Measurements from ENCODE around the gene RPL36.
"Not testable (repeated sequence)": the region's sequence is repeated elsewhere in the genome, so short reads cannot be mapped to it uniquely, and the experiment has no call there.

Gene RPL36

GRCh38 chr19:5706876-5707573 is 16.9 kb downstream of the RPL36 start:
- no peak for DNase-seq (ENCODE audit: low read depth)

DNA sequence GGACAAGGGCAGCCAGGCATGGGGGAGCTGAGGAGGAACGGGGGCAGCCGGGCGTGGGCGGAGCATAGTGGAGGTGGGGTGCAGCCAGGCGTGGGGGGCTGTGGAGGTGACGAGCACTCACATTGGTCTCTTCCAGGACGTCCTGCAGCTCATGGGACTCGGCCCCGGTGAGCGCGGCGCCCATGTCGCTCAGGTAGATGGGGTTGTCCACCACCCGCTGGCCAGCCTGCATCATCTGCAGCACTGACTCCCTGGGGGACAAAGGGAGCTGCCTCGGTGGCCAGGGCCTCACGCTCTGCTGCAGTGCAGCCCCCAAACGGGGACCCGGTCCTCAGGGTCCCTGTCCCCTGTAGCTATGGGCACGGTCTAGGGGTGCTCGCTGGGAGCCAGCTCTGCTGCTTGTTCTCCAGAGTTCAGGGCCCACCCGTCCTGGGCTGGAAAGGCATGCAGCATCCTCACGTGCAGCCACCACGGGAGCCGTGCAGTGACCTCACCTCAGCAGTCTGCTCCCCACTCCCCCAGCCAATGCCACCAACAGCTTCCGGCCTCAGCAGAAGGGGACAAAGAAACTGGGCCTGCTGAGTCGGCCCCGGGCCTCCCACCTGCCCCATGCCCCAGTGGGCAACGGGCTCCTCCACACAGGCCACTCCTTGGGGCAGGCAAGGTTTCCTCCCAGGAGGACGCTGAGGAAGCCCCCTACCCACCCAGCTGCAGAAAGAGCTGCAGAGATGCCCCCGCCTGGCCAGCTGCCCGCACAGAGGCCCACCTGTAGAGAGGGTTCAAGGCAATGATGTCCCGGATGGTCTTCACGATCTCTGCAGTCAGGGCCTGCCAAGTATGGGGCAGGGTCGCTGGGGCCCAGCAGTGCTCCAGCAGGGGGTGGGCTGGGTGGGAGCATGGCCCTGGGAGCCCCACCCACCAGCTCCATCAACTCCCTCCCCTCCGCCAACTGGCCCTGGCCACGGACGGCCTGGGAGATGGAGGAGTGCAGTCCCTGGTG is 17.8 kb downstream of the RPL36 start:
- no peak for DNase-seq (ENCODE audit: low read depth)

DNA sequence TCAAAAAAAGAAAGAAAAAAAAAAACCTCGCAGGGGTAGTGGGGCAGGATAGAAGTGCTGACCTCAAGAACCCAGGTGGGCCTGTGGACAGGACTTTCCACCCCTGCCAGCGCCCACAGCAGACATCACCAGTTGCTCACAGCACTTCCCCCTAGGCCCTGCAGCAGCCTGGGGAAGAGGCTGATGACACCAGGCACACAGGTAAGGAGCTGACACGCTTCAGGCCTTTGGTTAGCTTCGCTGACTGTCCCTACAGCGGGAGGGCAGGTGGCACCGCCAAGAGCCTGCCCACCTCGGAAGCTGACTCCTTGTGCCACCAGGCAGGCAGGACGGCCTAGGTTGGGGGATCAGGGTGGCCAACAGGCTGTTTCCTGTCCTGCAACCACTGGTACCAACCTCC is 20.9 kb downstream of the RPL36 start:
- no peak for DNase-seq (ENCODE audit: low read depth)

GRCh38 chr19:5711713-5712161 is 21.6 kb downstream of the RPL36 start:
- no peak for DNase-seq (ENCODE audit: low read depth)

DNA sequence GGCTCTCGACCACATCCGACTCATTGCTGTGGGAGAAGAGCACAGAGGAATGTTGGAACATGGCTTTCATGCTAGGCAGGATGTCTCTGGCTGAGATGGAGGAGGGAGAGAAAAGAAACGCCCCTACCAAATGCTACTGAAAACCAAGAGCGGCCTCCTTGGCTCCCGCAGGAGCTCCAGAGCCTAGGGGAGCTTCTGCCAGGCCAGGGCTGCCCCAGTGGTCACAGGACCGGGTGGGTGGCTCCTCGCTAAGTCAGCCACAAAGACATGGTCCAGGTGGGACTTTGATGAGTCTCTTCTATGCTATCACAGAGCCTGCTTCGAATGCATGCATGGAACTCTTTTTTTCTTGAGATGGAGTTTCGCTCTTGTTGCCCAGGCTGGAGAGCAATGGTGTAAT is 23.1 kb downstream of the RPL36 start:
- DNase-seq (ENCODE audit: low read depth) = no peak

GRCh38 chr19:5714816-5715215 is 24.7 kb downstream of the RPL36 start:
- DNase-seq (ENCODE audit: low read depth) = no peak

GRCh38 chr19:5717215-5717935 is 27.3 kb downstream of the RPL36 start:
- no peak for DNase-seq (ENCODE audit: low read depth)

- DNase-seq (ENCODE audit: low read depth) = peak; percentile 44
Observed at GRCh38 chr19:5718037-5718578, 28.0 kb downstream of the RPL36 start.

GRCh38 chr19:5718579-5719273 is 28.6 kb downstream of the RPL36 start:
- peak; percentile 62 for DNase-seq (ENCODE audit: low read depth)

DNA sequence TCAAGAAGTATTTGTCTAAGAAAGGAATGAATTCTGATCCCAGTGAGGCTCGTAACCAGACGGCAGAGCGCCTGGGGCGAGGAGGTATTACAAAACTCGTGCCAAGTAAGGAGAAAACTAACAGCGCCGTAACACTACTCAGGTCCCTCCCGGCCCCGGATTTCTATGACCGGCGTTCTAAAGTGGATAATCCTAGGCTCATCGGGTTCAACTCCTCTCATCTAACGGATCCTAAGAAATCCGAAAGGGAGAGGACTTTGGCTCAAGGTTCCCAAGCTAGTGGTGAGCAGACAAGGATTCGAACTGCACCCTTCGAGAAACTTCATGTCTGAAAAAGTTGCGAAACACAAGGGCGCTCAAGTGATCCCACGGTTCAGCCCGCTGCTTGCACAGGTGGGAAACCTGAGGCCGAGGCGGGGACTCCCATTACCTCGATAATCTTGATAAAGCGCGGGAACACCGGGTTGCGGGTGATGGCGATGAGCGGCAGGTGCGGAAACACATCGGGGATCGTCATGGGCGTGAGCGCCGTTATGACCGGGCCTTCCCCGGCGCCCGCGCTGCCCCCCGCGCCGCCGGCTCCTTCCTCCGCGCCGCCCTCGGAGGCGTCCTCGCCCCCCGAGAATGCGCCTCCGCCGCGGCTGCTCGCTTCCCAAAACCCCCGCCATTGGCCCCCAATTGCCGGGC is 29.3 kb downstream of the RPL36 start:
- no peak for DNase-seq (ENCODE audit: low read depth)

- peak; percentile 97 for DNase-seq (ENCODE audit: low read depth)
Observed at GRCh38 chr19:5719961-5720790, 30.1 kb downstream of the RPL36 start, which contains the start of the genes CATSPERD and LONP1. Gene CATSPERD, plus strand, starts transcription at chr19:5720637. Its CDS starts 101 bp downstream, at chr19:5720738. Gene LONP1, minus strand, starts transcription at chr19:5720146. Its CDS starts 14 bp downstream, at chr19:5720132.

DNA sequence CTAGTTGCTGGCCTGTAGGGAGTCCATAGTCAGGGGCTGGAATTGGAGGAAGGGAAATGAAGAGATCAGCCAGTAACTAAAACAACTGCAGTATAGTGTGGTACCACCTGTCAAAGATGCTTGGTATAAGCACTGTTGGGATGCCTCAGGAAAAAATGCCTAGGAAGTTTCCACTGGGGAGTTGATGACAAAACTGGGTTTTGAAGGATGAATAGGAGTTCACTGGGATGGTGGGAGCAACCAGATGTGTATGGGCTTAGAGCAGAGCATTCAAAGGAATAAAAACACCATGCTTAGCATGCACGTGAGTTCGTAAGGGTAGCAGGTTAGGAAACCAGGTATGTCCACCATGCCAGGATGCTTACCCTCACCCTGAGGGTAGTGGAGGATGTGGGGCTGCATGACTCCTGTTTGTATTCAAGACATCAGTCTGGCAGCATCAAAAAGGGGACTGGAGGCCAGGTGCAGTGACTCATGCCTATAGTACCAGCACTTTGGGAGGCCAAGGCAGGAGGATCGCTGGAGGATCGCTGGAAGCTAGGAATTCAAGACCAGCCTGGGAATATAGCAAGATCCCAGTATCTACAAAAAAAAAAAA is 37.5 kb downstream of the RPL36 start:
- DNase-seq (ENCODE audit: low read depth) = no peak

DNA sequence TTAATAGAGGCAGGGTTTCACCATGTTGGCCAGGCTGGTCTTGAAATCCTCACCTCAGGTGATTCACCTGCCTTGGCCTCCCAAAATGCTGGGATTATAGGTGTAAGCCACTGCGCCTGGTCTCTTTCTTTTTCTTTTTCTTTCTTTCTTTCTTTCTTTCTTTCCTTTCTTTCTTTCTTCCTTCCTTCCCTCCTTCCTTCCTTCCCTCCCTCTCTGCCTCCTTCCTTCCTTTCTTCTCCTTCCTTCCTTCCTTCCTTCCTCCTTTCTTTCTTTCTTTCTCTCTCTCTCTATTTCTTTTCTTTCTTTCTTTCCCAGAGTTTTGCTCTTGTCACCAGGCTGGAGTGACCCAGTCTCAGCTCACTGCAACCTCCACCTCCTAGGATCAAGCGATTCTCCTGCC is 43.1 kb downstream of the RPL36 start:
- not testable (repeated sequence) for DNase-seq (ENCODE audit: low read depth)

DNA sequence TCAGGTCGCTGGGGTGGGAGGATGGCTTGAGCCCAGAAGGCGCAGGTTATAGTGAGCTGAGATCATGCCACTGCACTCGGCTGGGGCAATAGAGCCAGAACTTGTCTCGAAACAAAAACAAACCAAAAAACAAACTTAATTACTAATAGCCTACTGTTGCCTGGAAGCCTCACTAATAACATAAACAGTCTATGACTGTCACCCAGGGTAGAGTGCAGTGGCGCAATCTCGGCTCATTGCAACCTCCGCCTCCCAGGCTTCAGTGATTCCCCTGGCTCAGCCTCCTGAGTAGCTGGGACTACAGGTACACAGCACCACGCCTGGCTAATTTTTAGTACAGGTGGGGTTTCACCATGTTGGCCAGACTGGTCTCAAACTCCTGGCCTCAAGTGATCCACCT is 48.3 kb downstream of the RPL36 start:
- no peak for DNase-seq (ENCODE audit: low read depth)

All from stimulated activated CD4-positive, alpha-beta T cell treated with anti-CD3 and anti-CD28 coated beads, Interleukin-2, amount 100 ng/mL, for 4 hours (primary cell).